C1 segment of cervical spinal cord (tissue), 14 donors: ENCODE data around the gene UTP11.

Experiments used
- DNase-seq, 14 donors: peaks; one replicate each; lab custom pipeline; 2025; lab: John Stamatoyannopoulos, UW

The UTP11 gene

GRCh38 chr1:38003261-38004250, 9.0 kb upstream of the UTP11 start:
- DNase-seq, result peak in 8 of 14 donors; percentile 17 to 78 (median 52)

- peak in 4 of 14 donors; percentile 21 to 53 (median 41) for DNase-seq
Measured at GRCh38 chr1:38004284-38005108, 8.0 kb upstream of the UTP11 start.

- peak in 4 of 14 donors; percentile 16 to 49 (median 26) for DNase-seq
Measured at GRCh38 chr1:38005195-38006007, 7.1 kb upstream of the UTP11 start, which contains the start of gene FHL3. TSS of gene FHL3 (minus strand) at chr1:38005514. CDS start at chr1:37999412, 6,102 bp downstream.

- DNase-seq, result no peak
Measured at GRCh38 chr1:38006008-38006828, 6.3 kb upstream of the UTP11 start.

DNA sequence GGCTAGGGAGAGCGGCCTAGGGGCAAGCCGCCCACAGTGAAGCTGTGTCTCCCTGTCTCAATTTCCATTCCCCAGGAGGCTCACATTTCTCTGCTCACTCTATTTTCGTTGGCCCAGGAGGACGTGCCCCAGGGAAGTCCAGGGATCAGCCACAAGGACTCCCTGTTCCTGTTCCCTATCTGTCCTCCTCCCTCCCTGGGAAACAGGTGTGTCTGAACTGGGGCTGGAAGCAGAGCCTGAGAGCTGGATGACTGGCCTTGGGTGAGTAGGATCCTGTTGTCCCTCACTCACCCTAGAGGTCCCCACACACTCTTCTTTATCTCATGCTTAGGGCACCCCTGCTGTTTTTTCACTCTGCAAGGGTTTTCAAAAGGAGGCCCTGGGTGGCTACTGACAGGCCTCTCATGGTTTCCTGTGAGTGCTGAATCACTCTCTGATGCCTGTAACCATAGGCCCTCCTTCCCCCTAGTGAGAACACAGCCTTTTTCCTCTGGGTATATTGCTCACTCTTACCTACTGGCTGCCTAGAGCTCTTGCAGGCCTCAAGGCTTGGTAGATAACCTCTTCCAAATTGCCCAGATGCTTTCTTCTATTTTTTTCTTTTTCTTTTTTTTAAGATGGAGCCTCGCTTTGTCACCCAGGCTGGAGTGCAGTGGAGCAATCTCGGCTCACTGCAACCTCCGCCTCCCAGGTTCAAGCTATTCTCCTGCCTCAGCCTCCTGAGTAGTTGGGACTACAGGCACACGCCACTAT, 3.3 kb upstream of the UTP11 start:
- no peak for DNase-seq

GRCh38 chr1:38009841-38010180, 2.7 kb upstream of the UTP11 start:
- DNase-seq, result no peak

- DNase-seq, result no peak
Measured at GRCh38 chr1:38013227-38013622, 691 bp downstream of the UTP11 start.

DNA sequence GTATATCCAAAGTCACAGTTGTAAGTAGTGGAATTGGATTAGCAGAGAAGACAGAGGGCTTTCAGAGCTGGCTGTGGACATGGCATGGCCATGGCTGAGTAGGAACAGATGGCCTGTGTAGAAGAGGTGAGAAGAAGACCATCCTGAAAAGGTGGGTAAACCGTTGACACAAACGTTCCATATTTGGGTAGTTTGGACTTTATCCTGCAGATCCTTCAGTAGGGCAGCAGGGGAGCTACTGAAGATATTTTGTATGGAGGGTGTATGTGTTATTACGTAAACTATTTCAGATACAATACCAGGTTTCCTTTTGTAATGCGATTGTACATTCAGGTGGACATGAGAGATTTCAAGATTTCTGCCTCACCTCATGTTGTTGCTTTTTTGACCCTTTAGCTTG, 1.6 kb downstream of the UTP11 start:
- no peak for DNase-seq

GRCh38 chr1:38014724-38015424, 2.3 kb downstream of the UTP11 start:
- DNase-seq, result no peak

GRCh38 chr1:38015978-38016725, 3.6 kb downstream of the UTP11 start:
- DNase-seq, result peak in 3 of 14 donors; percentile 14 to 17 (median 16)

DNA sequence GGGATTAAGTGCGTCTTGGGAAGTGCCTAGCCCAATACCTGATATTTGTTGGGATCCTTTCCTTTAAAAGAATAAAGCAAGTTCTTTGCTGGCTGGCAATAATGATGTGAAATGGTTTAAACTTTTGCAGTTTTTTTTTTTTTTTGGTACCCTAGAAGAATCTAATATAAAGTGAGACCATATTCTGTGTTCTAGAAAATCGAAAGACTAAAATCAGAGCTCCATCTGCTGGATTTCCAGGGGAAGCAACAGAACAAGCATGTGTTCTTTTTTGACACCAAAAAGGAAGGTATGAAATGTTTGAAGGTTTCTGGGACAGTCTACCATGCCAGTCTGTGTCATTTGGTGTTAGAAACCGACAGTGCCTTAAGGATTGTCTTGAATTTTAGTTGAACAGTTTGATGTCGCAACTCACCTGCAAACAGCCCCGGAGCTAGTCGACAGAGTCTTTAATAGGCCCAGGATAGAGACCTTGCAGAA, 6.4 kb downstream of the UTP11 start:
- DNase-seq, result no peak

- DNase-seq, result no peak
Measured at GRCh38 chr1:38020396-38020795, 7.9 kb downstream of the UTP11 start.

DNA sequence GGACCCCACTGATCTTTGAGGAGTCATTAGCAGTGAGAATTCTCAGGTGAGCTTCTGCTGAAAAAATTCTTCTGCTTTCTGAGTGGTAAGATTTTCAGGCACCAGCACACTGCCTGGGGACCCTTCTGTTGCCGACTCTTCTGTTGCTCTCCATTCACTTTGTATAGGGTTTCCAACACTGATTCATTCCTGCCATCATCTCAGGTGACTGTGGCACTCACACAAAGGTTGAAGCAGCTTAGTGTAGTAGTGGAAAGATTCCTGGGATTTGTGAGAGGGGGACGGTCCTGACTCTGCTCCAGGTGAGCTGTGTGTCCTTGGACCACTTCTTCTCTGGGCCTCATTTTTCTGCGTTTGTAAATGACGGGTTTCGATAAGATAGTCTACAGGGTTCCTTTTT, 9.4 kb downstream of the UTP11 start:
- DNase-seq, result no peak

DNA sequence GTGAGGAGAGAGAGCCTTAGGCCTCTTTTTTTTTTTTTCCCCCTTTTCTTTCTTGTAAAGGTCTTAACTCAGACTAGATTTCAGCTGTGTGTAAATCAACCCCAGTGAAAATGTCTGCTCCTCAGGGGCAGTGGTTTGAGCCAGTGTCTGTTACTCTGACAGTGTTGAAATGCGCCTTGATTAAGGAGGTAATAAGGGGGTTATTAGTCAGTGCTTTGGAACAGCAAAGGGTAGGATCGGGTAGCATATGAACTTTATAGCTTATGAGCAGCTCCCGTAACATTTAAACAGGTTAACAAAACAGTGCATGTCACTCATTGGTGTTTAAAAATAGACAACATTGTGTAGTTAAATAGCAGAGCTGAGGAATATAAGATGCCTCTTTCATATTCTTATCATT, 10.3 kb downstream of the UTP11 start:
- DNase-seq, result no peak

DNA sequence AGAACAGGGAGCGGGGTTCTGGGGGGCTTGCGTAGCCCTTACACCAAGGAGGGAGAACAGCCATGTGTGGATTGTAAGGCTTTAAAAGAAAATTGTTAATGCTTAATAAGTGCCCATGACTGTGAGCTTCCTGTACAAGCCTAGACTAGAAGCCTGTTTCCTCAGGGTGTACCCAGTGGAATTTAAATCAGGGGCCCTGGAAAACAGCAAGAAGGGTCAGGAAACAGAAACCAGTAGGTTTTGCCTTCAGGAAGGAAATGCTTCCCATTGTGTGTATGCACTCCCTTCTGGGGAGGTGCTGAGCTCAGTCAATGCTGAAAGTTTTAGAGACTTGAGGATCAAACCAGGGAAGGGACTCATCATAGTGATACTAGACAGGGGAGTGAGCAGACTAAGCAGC, 12.7 kb downstream of the UTP11 start:
- DNase-seq, result no peak

DNA sequence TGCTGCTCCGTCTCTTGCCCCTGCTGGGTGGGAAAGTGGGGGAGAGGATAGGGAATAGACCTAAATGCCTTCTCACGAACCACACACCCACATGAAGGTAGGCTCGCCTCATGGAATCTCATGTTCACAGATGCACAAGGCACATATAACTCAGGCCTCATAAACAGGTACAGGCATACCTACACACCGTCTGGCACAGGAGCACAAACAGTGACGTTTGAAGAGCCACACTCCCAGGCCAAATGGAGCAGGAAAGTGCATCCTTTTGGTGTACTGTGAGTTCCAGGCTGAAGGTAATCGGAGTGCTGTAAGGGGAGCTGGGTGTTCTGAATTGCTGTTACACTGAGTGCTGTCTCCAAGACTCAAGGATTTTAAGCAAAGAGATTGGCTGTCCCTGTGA, 13.1 kb downstream of the UTP11 start:
- no peak for DNase-seq

DNA sequence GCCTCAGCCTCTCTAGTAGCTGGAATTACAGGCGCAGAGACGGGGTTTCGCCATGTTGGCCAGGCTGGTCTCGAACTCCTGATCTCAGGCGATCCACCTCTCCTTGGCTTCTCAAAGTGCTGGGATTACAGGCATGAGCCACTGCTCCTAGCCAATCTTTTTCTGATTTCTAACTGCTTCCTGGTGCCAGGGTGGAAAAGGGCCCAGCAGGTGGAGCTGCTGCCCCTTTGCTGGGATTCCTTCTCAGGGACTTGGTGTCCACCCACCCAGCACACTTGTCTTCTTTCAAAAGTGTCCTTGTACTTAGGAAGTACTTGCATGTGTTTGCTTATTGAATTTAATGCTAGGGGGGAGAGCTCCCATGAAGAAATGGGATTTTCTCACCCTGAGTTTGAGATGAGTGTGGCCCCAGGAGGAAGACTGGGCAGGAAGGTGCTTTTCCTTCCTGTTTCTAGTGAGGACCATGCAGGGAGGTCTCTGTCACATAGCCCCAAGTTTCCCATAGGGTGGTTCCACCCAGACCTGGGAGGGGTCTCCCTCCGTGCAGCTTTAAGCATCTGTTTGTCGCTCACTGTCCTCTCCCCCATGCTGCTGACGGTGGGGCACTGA, 14.2 kb downstream of the UTP11 start:
- peak in 3 of 14 donors; percentile 10 to 46 (median 17) for DNase-seq
